Neuronal stem cell (in vitro differentiated cells): ENCODE measurements around the gene APBB2.

Experiments
- DNase-seq: peaks from one replicate; pipeline ENCODE4 v3.0.0-alpha.2; 2013; ENCODE audit warnings: low spot score
- H2AFZ ChIP-seq: one replicate; pipeline ENCODE4 v1.6.1; 2013; ENCODE audit warnings: mild to moderate bottlenecking, low read length, inconsistent platforms
- H2AK5ac ChIP-seq: 2 replicates; pipeline ENCODE4 v1.6.1; 2013; ENCODE audit warnings: low read depth, mild to moderate bottlenecking, inconsistent platforms, low read length, moderate library complexity, mixed read lengths
- H2BK120ac ChIP-seq: 2 replicates; pipeline ENCODE4 v1.6.1; 2013; ENCODE audit warnings: low read depth, mild to moderate bottlenecking, inconsistent platforms, low read length, moderate library complexity, mixed read lengths
- H2BK12ac ChIP-seq: one replicate; pipeline ENCODE4 v1.6.1; 2013; ENCODE audit warnings: low read length, inconsistent platforms
- H2BK15ac ChIP-seq: 2 replicates; pipeline ENCODE4 v1.6.1; 2013; ENCODE audit warnings: mild to moderate bottlenecking, low read length, inconsistent platforms, mixed read lengths
- H2BK5ac ChIP-seq: one replicate; pipeline ENCODE4 v1.6.1; 2013; ENCODE audit warnings: inconsistent platforms, mild to moderate bottlenecking, low read length, moderate library complexity
- H3K14ac ChIP-seq: one replicate; pipeline ENCODE4 v1.6.1; 2013; ENCODE audit warnings: low read length, inconsistent platforms
- H3K18ac ChIP-seq: 2 replicates; pipeline ENCODE4 v1.6.1; 2013; ENCODE audit warnings: low read length, inconsistent platforms
- H3K23ac ChIP-seq: 2 replicates; pipeline ENCODE4 v1.6.1; 2013; ENCODE audit warnings: low read depth, mild to moderate bottlenecking, mixed read lengths, low read length, inconsistent platforms; ENCODE audit not compliant: poor library complexity
- H3K27ac ChIP-seq: replicated peaks from 3 replicates; pipeline ENCODE4 v1.5.1; 2013; ENCODE audit warnings: low read length, inconsistent platforms
- H3K27me3 ChIP-seq, 3 experiments: 2 replicates each; pipeline ENCODE4 v1.6.1; 2013; ENCODE audit warnings: low read length in 3 of 3, mild to moderate bottlenecking in 2 of 3, inconsistent platforms in 1 of 3, low read depth in 1 of 3, mixed read lengths in 1 of 3, moderate library complexity in 1 of 3; ENCODE audit not compliant: control insufficient read depth in 3 of 3, insufficient read depth in 3 of 3
- H3K36me3 ChIP-seq, 2 donors: replicated peaks in 1 of 2; 2 replicates each; pipeline ENCODE4 v1.6.1; 2013; ENCODE audit warnings: low read length in 2 of 2; ENCODE audit not compliant: control insufficient read depth in 2 of 2, insufficient read depth in 2 of 2
- H3K4ac ChIP-seq: 2 replicates; pipeline ENCODE4 v1.6.1; 2013; ENCODE audit warnings: inconsistent platforms, mild to moderate bottlenecking, low read length, moderate library complexity
- H3K4me1 ChIP-seq, 2 donors: 1 replicate in 1 of 2; 2 replicates in 1 of 2; pipeline ENCODE4 v1.6.1; 2013; ENCODE audit warnings: low read length in 2 of 2, low read depth in 1 of 2; ENCODE audit not compliant: control insufficient read depth in 2 of 2, insufficient read depth in 1 of 2
- H3K4me2 ChIP-seq: one replicate; pipeline ENCODE4 v1.6.1; 2013; ENCODE audit warnings: mild to moderate bottlenecking, low read length, inconsistent platforms; ENCODE audit not compliant: insufficient read depth, poor library complexity, severe bottlenecking
- H3K4me3 ChIP-seq, 2 donors: 2 replicates each; pipeline ENCODE4 v1.5.1; 2013; ENCODE audit warnings: low read length in 2 of 2, mild to moderate bottlenecking in 2 of 2, inconsistent platforms in 1 of 2, moderate library complexity in 1 of 2
- H3K79me1 ChIP-seq: one replicate; pipeline ENCODE4 v1.6.1; 2013; ENCODE audit warnings: low read depth, mild to moderate bottlenecking, inconsistent platforms, low read length, moderate library complexity
- H3K9ac ChIP-seq: one replicate; pipeline ENCODE4 v1.6.1; 2013; ENCODE audit warnings: mild to moderate bottlenecking, low read depth, low read length, inconsistent platforms; ENCODE audit not compliant: poor library complexity
- H3K9me3 ChIP-seq, 2 donors: replicated peaks in 1 of 2; 2 replicates each; pipeline versions ENCODE3 to v1.6.1; 2013; ENCODE audit warnings: low read length in 2 of 2, mild to moderate bottlenecking in 2 of 2, inconsistent platforms in 1 of 2, low read depth in 1 of 2, mixed read lengths in 1 of 2, moderate library complexity in 1 of 2; ENCODE audit not compliant: control insufficient read depth in 2 of 2, insufficient read depth in 1 of 2
- H4K8ac ChIP-seq: one replicate; pipeline ENCODE4 v1.6.1; 2013; ENCODE audit warnings: low read depth, mild to moderate bottlenecking, inconsistent platforms, low read length, moderate library complexity
- H4K91ac ChIP-seq: one replicate; pipeline ENCODE4 v1.6.1; 2013; ENCODE audit warnings: low read length, low read depth, mild to moderate bottlenecking, inconsistent platforms; ENCODE audit not compliant: poor library complexity
- WGBS, 2 donors: extraction: QIAGEN DNeasy Blood & Tissue Kit; methylation state at CpG; one replicate each; pipeline ENCODE4 v1.1.7; 2013; ENCODE audit warnings: missing lambda C conversion rate in 2 of 2, mixed read lengths in 1 of 2; ENCODE audit not compliant: insufficient read length in 2 of 2, insufficient replicate concordance in 1 of 2; ENCODE audit errors: extremely low coverage in 2 of 2; 5-methylcytosine and 5-hydroxymethylcytosine counted together

The APBB2 gene

GRCh38 chr4:41156574-41156973 lies 57.8 kb downstream of the APBB2 start:
- Histone ChIP-seq H2BK120ac (no peak overlapping the region), H3K27ac (no peak overlapping the region), H3K4me3 (no peak overlapping the region), H3K9me3 (no peaks in the 10 kb centered on the region), H3K23ac (no peak overlapping the region), H2AFZ (no peak overlapping the region), H2BK15ac (no peak overlapping the region), H2BK5ac (no peak overlapping the region), H2BK12ac (no peak overlapping the region), H2AK5ac (no peak overlapping the region), H4K91ac (no peak overlapping the region), H3K4me1 (peaks cover 0 to 2% of the 10 kb centered on the region in 2 donors), H3K27me3 (peaks cover 0 to 7% (median 0%) of the 10 kb centered on the region in 3 experiments), H3K9ac (no peak overlapping the region), H3K4ac (no peak overlapping the region), H3K79me1 (no peaks in the 10 kb centered on the region), H4K8ac (no peak overlapping the region), H3K4me2 (no peak overlapping the region), H3K36me3 (no peaks in the 10 kb centered on the region), H3K14ac (no peak overlapping the region), H3K18ac (no peak overlapping the region)
- WGBS, 2 donors = no CpG with 5 or more reads among the region's 10 CpGs
- no peak for DNase-seq

- no peak overlapping the region for H3K18ac ChIP-seq
- no peak overlapping the region for H2BK12ac ChIP-seq
- no peak overlapping the region for H2AK5ac ChIP-seq
- H4K8ac ChIP-seq = no peak overlapping the region
- H3K79me1 ChIP-seq = no peaks in the 10 kb centered on the region
- no peak for DNase-seq
- H4K91ac ChIP-seq = no peak overlapping the region
- H3K9ac ChIP-seq = no peak overlapping the region
- no peak overlapping the region for H2AFZ ChIP-seq
- H3K23ac ChIP-seq = no peak overlapping the region
- no peaks in the 10 kb centered on the region for H3K9me3 ChIP-seq
- no peak overlapping the region for H3K4me3 ChIP-seq
- H2BK120ac ChIP-seq = no peak overlapping the region
- WGBS, 2 donors = no CpG with 5 or more reads among the region's 5 CpGs
- H3K36me3 ChIP-seq = no peaks in the 10 kb centered on the region
- H2BK5ac ChIP-seq = no peak overlapping the region
- no peak overlapping the region for H3K27ac ChIP-seq
- H2BK15ac ChIP-seq = no peak overlapping the region
- H3K14ac ChIP-seq = no peak overlapping the region
- H3K27me3 ChIP-seq = peaks cover 0 to 10% (median 0%) of the 10 kb centered on the region in 3 experiments
- H3K4me1 ChIP-seq = peaks cover 0 to 2% of the 10 kb centered on the region in 2 donors
- no peak overlapping the region for H3K4ac ChIP-seq
- H3K4me2 ChIP-seq = no peak overlapping the region
Observed at GRCh38 chr4:41155194-41155830, 59.0 kb downstream of the APBB2 start.

- Histone ChIP-seq H3K4me3 (no peak overlapping the region), H3K9ac (no peak overlapping the region), H4K91ac (no peak overlapping the region), H3K36me3 (no peaks in the 10 kb centered on the region), H3K4me1 (no peaks in the 10 kb centered on the region), H2BK120ac (no peak overlapping the region), H3K27me3 (peaks cover 0 to 12% (median 0%) of the 10 kb centered on the region in 3 experiments), H2BK15ac (no peak overlapping the region), H3K27ac (no peak overlapping the region), H3K18ac (no peak overlapping the region), H2AK5ac (no peak overlapping the region), H2BK5ac (no peak overlapping the region), H3K4me2 (no peak overlapping the region), H3K4ac (no peak overlapping the region), H2AFZ (no peak overlapping the region), H3K23ac (no peak overlapping the region), H3K14ac (no peak overlapping the region), H3K79me1 (no peaks in the 10 kb centered on the region), H2BK12ac (no peak overlapping the region), H4K8ac (no peak overlapping the region), H3K9me3 (no peaks in the 10 kb centered on the region)
- WGBS, 2 donors = no CpG with 5 or more reads among the region's 5 CpGs
- no peak for DNase-seq
Observed at GRCh38 chr4:41154814-41155177, 59.5 kb downstream of the APBB2 start.

GRCh38 chr4:41154010-41154813 lies 60.1 kb downstream of the APBB2 start:
- Histone ChIP-seq H2AK5ac (no peak overlapping the region), H2BK12ac (no peak overlapping the region), H3K9me3 (no peaks in the 10 kb centered on the region), H2BK120ac (no peak overlapping the region), H4K91ac (no peak overlapping the region), H3K4me2 (no peak overlapping the region), H2BK15ac (no peak overlapping the region), H3K27me3 (peaks cover 0 to 12% (median 0%) of the 10 kb centered on the region in 3 experiments), H3K23ac (no peak overlapping the region), H3K4ac (no peak overlapping the region), H3K18ac (no peak overlapping the region), H3K4me3 (no peak overlapping the region), H4K8ac (no peak overlapping the region), H3K27ac (no peak overlapping the region), H3K36me3 (no peaks in the 10 kb centered on the region), H2AFZ (no peak overlapping the region), H3K79me1 (no peaks in the 10 kb centered on the region), H3K14ac (no peak overlapping the region), H2BK5ac (no peak overlapping the region), H3K9ac (no peak overlapping the region), H3K4me1 (no peaks in the 10 kb centered on the region)
- no peak for DNase-seq
- no CpG with 5 or more reads among the region's 6 CpGs for WGBS, 2 donors
